HUDEP-2 (cell line): ENCODE measurements around the gene AIF1L.
"Not testable (repeated sequence)": the region's sequence is repeated elsewhere in the genome, so short reads cannot be mapped to it uniquely, and the experiment has no call there.

Experiments
- DNase-seq, 76 experiments: peaks; one replicate each; lab custom pipeline; 2025; ENCODE audit not compliant: unreplicated experiment in 76 of 76; lab: John Stamatoyannopoulos, UW

AIF1L gene

GRCh38 chr9:131117762-131118145, 21.4 kb downstream of the AIF1L start:
- DNase-seq, result no peak

GRCh38 chr9:131119600-131119999, 23.3 kb downstream of the AIF1L start:
- no peak for DNase-seq

- DNase-seq, result no peak
Observed at GRCh38 chr9:131120620-131121228, 24.4 kb downstream of the AIF1L start.

DNA sequence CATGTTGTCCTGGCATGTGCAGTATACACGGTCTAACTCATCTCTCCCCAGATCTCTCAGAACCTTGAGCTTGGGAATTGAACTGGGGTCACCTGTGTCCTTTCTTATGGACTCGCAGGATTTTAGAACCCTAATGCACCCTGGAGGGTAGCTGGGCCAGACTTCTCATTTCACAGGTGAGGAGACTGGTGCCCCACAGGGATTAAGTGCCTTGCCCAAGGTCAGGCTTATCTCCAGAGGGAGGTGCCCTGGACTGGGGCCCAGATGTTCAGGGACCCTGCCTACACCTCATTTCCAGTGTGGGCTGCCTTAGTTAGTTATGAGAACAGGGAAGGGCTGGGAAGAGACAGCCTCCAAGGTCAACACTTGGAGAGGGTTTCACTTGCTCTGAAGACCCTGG, 25.0 kb downstream of the AIF1L start:
- peak in 8 of 76 experiments; percentile 5 to 31 (median 8) for DNase-seq

DNA sequence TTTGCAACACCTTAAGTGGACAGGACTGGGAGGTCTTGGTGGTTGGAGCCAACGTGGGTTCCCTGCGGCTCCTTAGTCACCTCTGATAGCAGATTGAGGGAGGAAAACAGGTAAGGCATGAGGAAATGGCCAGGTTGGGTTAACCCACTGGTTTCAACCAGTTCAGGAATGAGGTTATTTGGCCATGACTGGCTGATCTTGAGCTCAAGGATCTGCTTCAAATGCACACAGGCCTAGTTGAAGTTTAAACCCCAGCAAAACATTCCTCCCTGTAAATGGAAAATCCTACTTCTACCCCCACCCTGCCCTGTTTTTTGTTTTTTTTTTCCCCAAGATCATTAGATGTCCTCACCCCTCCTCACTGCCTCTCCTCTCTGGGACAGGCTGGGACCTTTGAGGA, 25.8 kb downstream of the AIF1L start:
- DNase-seq, result no peak

GRCh38 chr9:131125038-131125287, 28.6 kb downstream of the AIF1L start:
- no peak for DNase-seq

GRCh38 chr9:131125288-131126058, 29.1 kb downstream of the AIF1L start, which contains the start of gene NUP214:
NUP214 (plus strand) TSS chr9:131125586; CDS start chr9:131125705, 119 bp downstream.
- peak in 75 of 76 experiments; percentile 39 to 98 (median 95) for DNase-seq

GRCh38 chr9:131126059-131126426, 29.7 kb downstream of the AIF1L start:
- no peak for DNase-seq

DNA sequence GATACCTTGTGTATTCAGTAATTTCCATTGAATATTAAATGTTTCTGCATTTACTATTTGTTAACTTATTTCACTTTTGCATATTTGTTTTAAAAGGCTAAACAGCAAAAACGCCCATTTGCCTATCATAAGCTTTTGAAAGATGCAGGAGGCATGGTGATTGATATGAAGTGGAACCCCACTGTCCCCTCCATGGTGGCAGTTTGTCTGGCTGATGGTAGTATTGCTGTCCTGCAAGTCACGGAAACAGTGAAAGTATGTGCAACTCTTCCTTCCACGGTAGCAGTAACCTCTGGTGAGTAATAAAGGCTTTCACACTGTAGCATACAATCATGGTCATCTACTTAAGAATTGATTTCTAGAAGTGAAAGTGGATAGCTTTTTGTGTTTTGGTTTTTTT, 32.9 kb downstream of the AIF1L start:
- no peak for DNase-seq

- no peak for DNase-seq
Observed at GRCh38 chr9:131138676-131139075, 42.3 kb downstream of the AIF1L start.

GRCh38 chr9:131140112-131140511, 43.8 kb downstream of the AIF1L start:
- DNase-seq, result no peak

DNA sequence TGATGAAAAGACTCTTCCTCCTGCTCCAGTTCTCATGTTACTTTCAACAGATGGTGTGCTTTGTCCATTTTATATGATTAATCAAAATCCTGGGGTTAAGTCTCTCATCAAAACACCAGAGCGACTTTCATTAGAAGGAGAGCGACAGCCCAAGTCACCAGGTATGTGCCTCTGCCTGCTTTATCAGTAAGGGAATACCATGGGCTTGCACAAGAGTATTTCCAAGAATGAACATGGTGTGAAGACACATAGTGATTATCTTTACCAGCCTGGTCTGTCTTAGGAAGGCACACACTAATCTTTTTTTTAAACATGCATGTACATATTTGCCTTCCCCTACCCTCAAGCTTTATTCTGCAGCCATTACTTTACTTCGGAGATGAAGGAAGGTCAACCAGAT, 44.2 kb downstream of the AIF1L start:
- no peak for DNase-seq

DNA sequence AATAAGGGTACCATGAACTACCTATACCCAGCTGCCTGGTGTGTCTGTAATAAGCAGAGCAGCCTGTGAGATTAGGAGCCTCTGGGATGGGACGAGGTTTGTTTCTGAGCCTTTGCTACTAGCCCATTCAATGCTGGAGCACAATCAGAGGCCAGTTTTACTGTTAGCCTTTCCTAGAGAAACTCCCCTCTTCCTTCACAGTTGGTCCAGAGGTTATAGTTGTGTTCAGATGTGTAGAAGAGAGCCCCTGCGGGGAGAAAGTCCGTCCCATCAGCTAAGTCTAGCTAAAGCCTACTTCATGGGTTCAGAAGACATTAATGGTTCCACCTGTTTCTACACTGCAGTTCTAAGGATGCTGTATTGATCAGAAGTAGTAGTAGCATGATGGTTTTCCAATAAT, 45.8 kb downstream of the AIF1L start:
- no peak for DNase-seq

DNA sequence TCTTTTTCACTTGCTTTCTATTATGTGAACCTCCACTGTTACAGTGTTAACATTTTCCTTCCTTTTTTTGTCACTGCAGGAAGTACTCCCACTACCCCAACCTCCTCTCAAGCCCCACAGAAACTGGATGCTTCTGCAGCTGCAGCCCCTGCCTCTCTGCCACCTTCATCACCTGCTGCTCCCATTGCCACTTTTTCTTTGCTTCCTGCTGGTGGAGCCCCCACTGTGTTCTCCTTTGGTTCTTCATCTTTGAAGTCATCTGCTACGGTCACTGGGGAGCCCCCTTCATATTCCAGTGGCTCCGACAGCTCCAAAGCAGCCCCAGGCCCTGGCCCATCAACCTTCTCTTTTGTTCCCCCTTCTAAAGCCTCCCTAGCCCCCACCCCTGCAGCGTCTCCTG, 47.9 kb downstream of the AIF1L start:
- DNase-seq, result no peak

- DNase-seq, result peak in 9 of 76 experiments; percentile 7 to 45 (median 20)
Observed at GRCh38 chr9:131145245-131145644, 48.9 kb downstream of the AIF1L start.

- no peak for DNase-seq
Observed at GRCh38 chr9:131146186-131146585, 49.9 kb downstream of the AIF1L start.

- DNase-seq, result no peak
Observed at GRCh38 chr9:131148276-131148675, 51.9 kb downstream of the AIF1L start.

DNA sequence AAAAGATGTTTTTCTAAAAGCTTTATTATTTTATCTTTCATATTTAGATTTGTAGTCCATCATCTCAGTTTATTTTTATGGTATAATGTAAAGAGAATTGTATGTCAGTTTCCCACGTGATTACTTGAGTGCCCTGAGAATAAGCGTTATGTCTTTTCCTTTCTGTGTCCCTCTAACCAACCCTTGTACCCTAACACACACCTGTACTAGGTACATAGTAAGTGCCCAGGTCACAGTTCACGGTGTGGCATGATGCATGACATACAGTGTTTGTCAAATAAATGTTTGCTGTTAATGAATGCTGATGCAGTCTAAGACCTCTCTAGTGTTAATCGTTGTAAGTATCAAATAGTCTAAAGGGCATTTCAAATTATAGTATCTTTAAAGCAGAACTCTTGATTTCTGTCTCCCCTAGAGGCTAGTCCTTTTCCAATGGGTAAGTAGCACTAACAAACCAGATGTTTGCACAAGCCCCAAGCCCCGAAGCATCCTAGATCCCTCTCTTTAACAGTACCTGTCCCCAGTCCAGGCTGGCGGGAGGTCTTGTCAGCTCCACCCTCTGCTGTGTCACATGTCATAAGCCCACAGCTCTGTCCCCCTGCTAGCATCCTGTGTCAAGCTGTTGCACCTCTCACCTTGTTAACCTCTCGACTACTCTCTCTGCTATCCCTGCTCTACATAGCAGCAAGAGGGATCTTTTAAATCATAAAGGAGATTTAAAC, 52.8 kb downstream of the AIF1L start:
- no peak for DNase-seq

DNA sequence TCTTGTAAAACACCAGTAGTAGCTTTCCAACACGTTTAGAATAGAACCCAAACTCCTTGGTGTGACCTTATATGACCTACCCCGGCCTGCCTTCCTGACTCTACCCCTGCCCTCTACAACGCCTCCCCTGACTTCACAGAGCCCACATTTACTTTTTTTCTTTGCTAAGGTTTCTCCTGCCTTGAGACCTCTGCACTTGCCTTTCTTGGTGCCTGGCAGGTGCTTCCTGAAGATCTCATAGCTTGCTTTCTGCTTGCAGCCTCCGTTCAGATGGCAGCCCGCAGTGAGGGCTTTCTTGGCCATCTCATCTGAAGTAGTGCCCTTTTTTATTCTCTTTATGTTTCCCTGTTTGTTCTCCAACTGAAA, 53.3 kb downstream of the AIF1L start:
- DNase-seq, result no peak

- no peak for DNase-seq
Observed at GRCh38 chr9:131153595-131153994, 57.3 kb downstream of the AIF1L start.

GRCh38 chr9:131158673-131159072, 62.3 kb downstream of the AIF1L start:
- DNase-seq, result not testable (repeated sequence)
